ENCODE data around the gene FLNB. TPM values are rescaled to one million over a fixed set of nuclear protein-coding genes. Genes with fewer than 3 reads are reported as not detected.
A peak's percentile ranks its signal among the peaks of the same experiment; 100 is the strongest.

FLNB gene
- total RNA-seq, 1 experiment from 2014 or later = 83.4 TPM

DNA sequence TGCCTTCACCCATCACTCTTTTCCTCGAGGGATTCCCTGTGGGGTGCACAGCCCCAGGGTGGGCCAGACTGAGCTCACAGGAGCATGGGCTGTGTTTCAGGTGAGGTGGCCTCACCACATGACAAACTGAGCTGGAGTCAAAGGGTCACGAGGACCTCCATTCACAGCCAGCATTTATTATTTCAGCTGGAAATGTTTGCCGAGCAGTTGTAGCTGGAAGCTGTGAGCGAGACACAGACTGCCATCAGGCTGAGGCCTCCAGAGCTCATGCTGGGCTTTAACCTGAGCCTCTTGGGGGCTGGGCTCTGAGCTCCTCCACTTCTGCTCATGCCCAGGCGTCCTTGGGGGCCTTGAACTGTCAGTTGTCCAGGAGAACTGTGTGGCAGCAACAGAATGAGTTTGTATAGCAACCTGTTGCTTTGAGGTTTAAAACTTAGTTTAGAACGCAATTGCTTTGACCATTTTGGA lies 57.5 kb downstream of the FLNB start:
- Histone ChIP-seq H3K23me2 (ENCODE audit: insufficient read length, low read depth, low read length, poor library complexity, severe bottlenecking) (no peaks in the 10 kb centered on the region), H3K79me1 (ENCODE audit: insufficient read depth, low read depth, low read length, poor library complexity, severe bottlenecking) (no peaks in the 10 kb centered on the region), H2AK5ac (ENCODE audit: insufficient read length, low read length) (no peak overlapping the region), H4K91ac (ENCODE audit: insufficient read length, low read depth, low read length) (no peak overlapping the region), H3K9me3 (ENCODE audit: control insufficient read depth, low read depth, low read length) (no peaks in the 10 kb centered on the region), H3K18ac (ENCODE audit: insufficient read length, low read depth, low read length) (no peak overlapping the region), H3K79me2 (ENCODE audit: insufficient read depth, low read length) (peaks cover 5% of the 10 kb centered on the region; the same call in 1 of the 2 replicates), H3K14ac (ENCODE audit: insufficient read depth, low read length) (no peak overlapping the region), H3K23ac (ENCODE audit: insufficient read length, low read depth, low read length) (no peak overlapping the region), H3K4me2 (ENCODE audit: insufficient read depth, insufficient read length, low read length) (no peak overlapping the region), H3T11ph (ENCODE audit: low read length) (no peak overlapping the region), H4K5ac (ENCODE audit: insufficient read length, low read depth, low read length) (no peak overlapping the region), H2BK20ac (ENCODE audit: low read depth, low read length, poor library complexity, severe bottlenecking) (no peak overlapping the region), H2BK12ac (ENCODE audit: insufficient read length, low read depth, low read length) (no peak overlapping the region), H4K8ac (replicated peaks; ENCODE audit: insufficient read length, low read depth, low read length) (no peak overlapping the region), H3K9ac (ENCODE audit: extremely low read depth, insufficient read length, low read length) (no peak overlapping the region), H4K20me1 (ENCODE audit: control insufficient read depth, insufficient read depth, insufficient read length) (no peaks in the 10 kb centered on the region), H2AFZ (ENCODE audit: low read length) (no peak overlapping the region), H3K4me1 (ENCODE audit: insufficient read depth, low read length) (peaks cover 27% of the 10 kb centered on the region; the same call in 1 of the 2 replicates), H2BK15ac (ENCODE audit: low read depth, low read length) (no peak overlapping the region), H3K27ac (ENCODE audit: insufficient read length, low read depth, low read length) (no peak overlapping the region), H3K56ac (ENCODE audit: insufficient read length, low read depth, low read length) (no peak overlapping the region), H3K4ac (ENCODE audit: low read depth, low read length) (no peak overlapping the region), H2BK120ac (ENCODE audit: low read depth, low read length, poor library complexity, severe bottlenecking) (no peak overlapping the region), H2BK5ac (ENCODE audit: insufficient read length, low read length) (no peak overlapping the region), H3K27me3 (ENCODE audit: insufficient read depth, low read length) (no peaks in the 10 kb centered on the region)
- no peaks in the 10 kb centered on the region for H3K9me3 Mint-ChIP-seq
- WGBS (ENCODE audit: extremely low coverage, insufficient read length, low lambda C conversion rate) = no CpG with 5 or more reads among the region's 6 CpGs
- TF ChIP-seq, protein P1, sequence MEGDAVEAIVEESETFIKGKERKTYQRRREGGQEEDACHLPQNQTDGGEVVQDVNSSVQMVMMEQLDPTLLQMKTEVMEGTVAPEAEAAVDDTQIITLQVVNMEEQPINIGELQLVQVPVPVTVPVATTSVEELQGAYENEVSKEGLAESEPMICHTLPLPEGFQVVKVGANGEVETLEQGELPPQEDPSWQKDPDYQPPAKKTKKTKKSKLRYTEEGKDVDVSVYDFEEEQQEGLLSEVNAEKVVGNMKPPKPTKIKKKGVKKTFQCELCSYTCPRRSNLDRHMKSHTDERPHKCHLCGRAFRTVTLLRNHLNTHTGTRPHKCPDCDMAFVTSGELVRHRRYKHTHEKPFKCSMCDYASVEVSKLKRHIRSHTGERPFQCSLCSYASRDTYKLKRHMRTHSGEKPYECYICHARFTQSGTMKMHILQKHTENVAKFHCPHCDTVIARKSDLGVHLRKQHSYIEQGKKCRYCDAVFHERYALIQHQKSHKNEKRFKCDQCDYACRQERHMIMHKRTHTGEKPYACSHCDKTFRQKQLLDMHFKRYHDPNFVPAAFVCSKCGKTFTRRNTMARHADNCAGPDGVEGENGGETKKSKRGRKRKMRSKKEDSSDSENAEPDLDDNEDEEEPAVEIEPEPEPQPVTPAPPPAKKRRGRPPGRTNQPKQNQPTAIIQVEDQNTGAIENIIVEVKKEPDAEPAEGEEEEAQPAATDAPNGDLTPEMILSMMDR (conservative IDR thresholded peaks at IDR 0.05) = no peak
- no peaks in the 10 kb centered on the region for H3K36me3 Mint-ChIP-seq (ENCODE audit: insufficient read depth in 1 of 3, low read depth in 3 of 3)
- peak overlapping the region in 2 of 3 experiments; percentile 55 to 84; a peak in 2 of 7 replicates for H3K27ac Mint-ChIP-seq
- H3K4me3 Mint-ChIP-seq = no peak overlapping the region; a peak in 1 of 5 replicates
- DNase-seq = peak; percentile 36
- no peaks in the 10 kb centered on the region for H3K27me3 Mint-ChIP-seq (ENCODE audit: low read depth)
- H3K4me1 Mint-ChIP-seq = peaks cover 58 to 65% of the 10 kb centered on the region in 2 experiments

Measured in H9 (cell line).